Ovary (tissue), 9 donors: ENCODE measurements around the gene C3orf33. TPM values are rescaled to one million over a fixed set of nuclear protein-coding genes. Genes with fewer than 3 reads are reported as not detected.

Experiments used
- DNase-seq, 5 donors: peaks; one replicate each; pipeline ENCODE4 v3.0.0-alpha.2; 2019 to 2020
- H3K27ac ChIP-seq, 2 donors: fragments of 200-600 bp; one replicate each; pipeline versions ENCODE4 v1.5.1 to v1.8.0; 2019 to 2022
- H3K27me3 ChIP-seq: fragments of 200-600 bp; one replicate; pipeline ENCODE4 v1.8.0; 2022
- H3K36me3 ChIP-seq: fragments of 200-600 bp; sonication (generic); one replicate; pipeline ENCODE4 v1.5.1; 2019
- H3K4me1 ChIP-seq: one replicate; pipeline ENCODE4 v1.8.1; 2013; ENCODE audit warnings: mild to moderate bottlenecking, moderate library complexity; ENCODE audit not compliant: insufficient read depth
- H3K4me3 ChIP-seq: fragments of 200-600 bp; sonication (generic); one replicate; pipeline ENCODE4 v1.5.1; 2017
- H3K9me3 ChIP-seq, 2 donors: fragments of 200-600 bp in 1 of 2; sonication (generic) in 1 of 2; one replicate each; pipeline versions ENCODE4 v1.5.1 to v1.8.1; 2013 to 2019; ENCODE audit warnings: mild to moderate bottlenecking in 1 of 2, moderate library complexity in 1 of 2
- CTCF ChIP-seq, 3 donors: fragments of 450-650 bp in 2 of 3; fragments of 200-600 bp in 1 of 3; IDR thresholded peaks; one replicate each; pipeline versions ENCODE4 v1.5.1 to v1.8.0; 2016 to 2022; ENCODE audit warnings: antibody characterized with exemption in 3 of 3, mild to moderate bottlenecking in 1 of 3
- EP300 ChIP-seq: sonication (generic); formaldehyde crosslinking; IDR thresholded peaks from one replicate; pipeline ENCODE4 v1.6.1; 2017; ENCODE audit warnings: antibody characterized with exemption
- POLR2A ChIP-seq: fragments of 450-650 bp; IDR thresholded peaks from one replicate; pipeline ENCODE4 v1.6.1; 2017; ENCODE audit warnings: antibody characterized with exemption, mild to moderate bottlenecking, moderate library complexity
- WGBS, 3 donors: extraction: QIAGEN DNeasy Blood & Tissue Kit in 1 of 3; methylation state at CpG; one replicate each; pipeline versions ENCODE4 v1.1.5 to v1.1.7; 2013 to 2017; 5-methylcytosine and 5-hydroxymethylcytosine counted together
- intact Hi-C, 4 donors: fragments of 100-400 bp; cut with DNase I; formaldehyde crosslinking; loops; one replicate each; pipeline versions ENCODE4 v1.11.0 to v1.15.1; 2022 to 2023
- polyA plus RNA-seq, 2 donors: library from polyadenylated mRNA; stranded (reverse); fragments of 200-250 nt in 1 of 2; fragments of 350-450 nt in 1 of 2; fragmentation: Illumina TruSeq in 1 of 2; extraction: RNeasy Lipid Tissue Mini Kit (QIAGEN cat#74804) in 1 of 2; gene quantifications; one replicate each; pipeline ENCODE4 v1.2.3, GENCODE V29; 2013 to 2014
- total RNA-seq, 7 donors: library from RNA; depleted of rRNA in 2 of 7; stranded (reverse); fragments of >200 nt in 2 of 7; fragmentation: NEBNext Ultra II Directional in 3 of 7; extraction: Animal tissue kit (Norgen Biotek cat#: 25700) in 3 of 7; gene quantifications; one replicate each; pipeline versions ENCODE4 v1.1.0 to v1.2.4, GENCODE V29; 2016 to 2023
- donor health status: DM: no; HTN: no; CAD: no; lungs with moderate emphysema.
- donor health status: DM: no; HTN: no; CAD: no.
- donor health status: Bipolar disorder and iron deficiency.
- donor health status: DM: yes; HTN: yes; CAD: no.
- donor health status: DM: no; HTN: no; CAD: no.
- donor health status: DM: yes; HTN: yes; CAD: no.

Gene C3orf33
- total and polyA plus RNA-seq, 9 donors: 4.5 to 7.6 (median 6.3) TPM

GRCh38 chr3:155748611-155749365 is 57.3 kb downstream of the C3orf33 start:
- H3K4me1 ChIP-seq: peaks cover 1% of the 10 kb centered on the region
- WGBS, 3 donors: 52 to 63% (median 59%) methylated on average over 8 of the region's 8 CpGs
- H3K27ac ChIP-seq: no peak overlapping the region
- H3K36me3 ChIP-seq: no peaks in the 10 kb centered on the region
- no peaks in the 10 kb centered on the region for H3K9me3 ChIP-seq
- TF ChIP-seq POLR2A (no peak), CTCF (IDR thresholded peaks at IDR 0.05) (no peak), EP300 (no peak)
- intact Hi-C loops: no loop called here
- no peak for DNase-seq
- no peaks in the 10 kb centered on the region for H3K27me3 ChIP-seq
- no peak overlapping the region for H3K4me3 ChIP-seq

- 72 to 90% (median 79%) methylated on average over 3 of the region's 3 CpGs for WGBS, 3 donors
- Histone ChIP-seq H3K36me3 (no peaks in the 10 kb centered on the region), H3K27me3 (no peaks in the 10 kb centered on the region), H3K9me3 (no peaks in the 10 kb centered on the region), H3K27ac (no peak overlapping the region), H3K4me3 (no peak overlapping the region), H3K4me1 (peaks cover 1% of the 10 kb centered on the region)
- no peak for DNase-seq
- TF ChIP-seq POLR2A (no peak), CTCF (IDR thresholded peaks at IDR 0.05) (no peak), EP300 (no peak)
- intact Hi-C loops: no loop called here
Observed at GRCh38 chr3:155747946-155748290, 58.2 kb downstream of the C3orf33 start.

- 55 to 63% (median 60%) methylated on average over 2 of the region's 2 CpGs for WGBS, 3 donors
- no peak for TF ChIP-seq POLR2A
- TF ChIP-seq CTCF (IDR thresholded peaks at IDR 0.05): no peak
- TF ChIP-seq EP300: no peak
- no peak for DNase-seq
- no peaks in the 10 kb centered on the region for H3K27me3 ChIP-seq
- intact Hi-C loops: no loop called here
- H3K4me3 ChIP-seq: no peak overlapping the region
- no peak overlapping the region for H3K27ac ChIP-seq
- peaks cover 1% of the 10 kb centered on the region for H3K4me1 ChIP-seq
- no peaks in the 10 kb centered on the region for H3K9me3 ChIP-seq
- H3K36me3 ChIP-seq: no peaks in the 10 kb centered on the region
Observed at GRCh38 chr3:155747286-155747945, 58.7 kb downstream of the C3orf33 start.

GRCh38 chr3:155746703-155747102 is 59.4 kb downstream of the C3orf33 start:
- TF ChIP-seq POLR2A (no peak), CTCF (IDR thresholded peaks at IDR 0.05) (no peak), EP300 (no peak)
- Histone ChIP-seq H3K4me1 (peaks cover 1% of the 10 kb centered on the region), H3K4me3 (no peak overlapping the region), H3K36me3 (no peaks in the 10 kb centered on the region), H3K9me3 (no peaks in the 10 kb centered on the region), H3K27me3 (no peaks in the 10 kb centered on the region), H3K27ac (no peak overlapping the region)
- intact Hi-C loops: no loop called here
- DNase-seq: no peak
- WGBS, 3 donors: 77 to 89% (median 83%) methylated on average over 1 of the region's 1 CpG
